GM18498 (cell line): ENCODE measurements around the gene CSGALNACT2.
A peak's percentile ranks its signal among the peaks of the same experiment; 100 is the strongest.
"Not testable (repeated sequence)": the region's sequence is repeated elsewhere in the genome, so short reads cannot be mapped to it uniquely, and the experiment has no call there.

ENCODE experiments used
- ATAC-seq: cut with Tn5 transposase; IDR thresholded peaks from one replicate; pipeline ENCODE4 v1.9.1; 2021; ENCODE audit warnings: mild to moderate bottlenecking, moderate library complexity; ENCODE audit not compliant: unreplicated experiment

Gene CSGALNACT2

DNA sequence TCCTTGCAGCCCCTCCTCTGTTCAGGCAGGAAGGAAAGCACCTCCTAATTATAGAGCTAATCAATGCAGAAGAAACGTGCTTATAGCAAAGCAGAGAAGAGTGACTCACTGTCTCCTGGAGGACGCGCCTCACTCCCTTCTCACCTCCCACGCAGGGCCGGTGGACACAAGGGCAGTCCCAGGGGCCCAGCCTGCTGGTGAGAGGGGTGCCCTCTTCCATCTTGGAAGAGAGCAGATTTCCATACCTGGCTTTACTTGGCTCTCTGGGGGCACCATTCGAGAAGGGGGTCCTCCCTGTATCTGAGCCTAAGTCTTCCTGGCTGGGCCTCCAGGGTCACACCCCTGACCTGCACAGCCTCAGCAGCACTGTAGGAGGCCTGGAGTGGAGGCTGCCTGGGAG is 72.8 kb downstream of the CSGALNACT2 start:
- ATAC-seq: no peak

DNA sequence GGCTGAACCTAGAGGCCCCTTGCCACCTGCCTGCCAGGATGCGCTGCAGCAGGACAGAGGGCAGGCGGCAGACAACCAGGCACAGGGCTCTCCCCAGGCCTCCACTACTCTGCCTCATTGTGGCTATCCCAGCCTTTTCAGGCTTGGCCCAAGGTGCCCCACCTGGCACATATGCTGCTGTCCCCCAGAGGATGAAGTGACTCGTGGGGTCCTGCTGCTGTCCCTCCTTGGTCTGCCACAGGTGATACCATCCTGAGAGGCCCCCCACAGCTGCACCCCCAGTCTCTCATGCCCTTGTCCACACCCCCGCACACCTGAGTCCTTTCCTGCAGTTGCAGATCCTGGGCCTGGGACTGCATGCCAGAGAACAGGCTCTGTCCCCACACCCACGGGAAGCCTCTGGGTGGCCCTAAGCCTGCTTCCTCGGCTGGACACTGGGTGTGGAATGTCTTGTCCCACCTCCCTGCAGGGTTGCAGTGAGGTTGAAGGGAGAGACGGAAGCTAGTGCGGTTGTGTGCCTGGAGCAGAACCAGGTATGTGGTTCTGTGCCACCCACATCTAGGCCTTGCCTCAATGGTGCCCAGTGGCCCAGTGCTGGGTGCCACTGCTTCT is 73.3 kb downstream of the CSGALNACT2 start:
- no peak for ATAC-seq

DNA sequence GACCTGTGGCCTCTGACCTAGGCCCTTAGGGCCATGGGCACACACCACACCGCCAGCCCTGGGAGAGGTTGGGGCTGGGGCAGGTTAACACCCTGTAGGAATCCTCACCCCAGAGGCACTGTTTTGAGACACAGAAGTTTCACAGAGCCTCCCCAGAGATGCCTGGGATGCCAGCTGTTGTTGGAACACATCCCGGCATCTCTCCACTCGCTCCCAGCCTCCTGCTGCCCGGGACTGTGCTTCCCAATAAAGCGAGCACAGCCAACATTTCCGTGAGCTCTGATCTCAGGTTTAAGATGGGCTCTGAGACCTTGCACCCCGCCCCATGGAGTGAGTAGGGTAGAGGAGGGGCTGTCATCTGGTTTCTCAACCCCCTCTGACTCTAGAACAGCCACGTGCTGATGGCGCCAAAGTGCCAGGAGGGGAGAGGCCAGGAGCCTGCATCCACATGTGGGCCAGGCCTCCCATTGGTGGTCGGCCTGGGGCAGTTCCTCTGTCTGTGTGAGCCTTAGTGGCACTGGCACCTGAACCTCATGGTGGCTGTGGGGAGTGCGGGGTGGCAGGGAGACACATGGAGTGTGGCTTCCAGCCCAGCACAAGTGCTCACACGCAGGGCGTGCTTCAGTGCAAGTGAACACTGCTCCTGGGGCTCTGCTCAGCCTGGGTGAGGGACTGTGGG is 73.9 kb downstream of the CSGALNACT2 start:
- no peak for ATAC-seq

DNA sequence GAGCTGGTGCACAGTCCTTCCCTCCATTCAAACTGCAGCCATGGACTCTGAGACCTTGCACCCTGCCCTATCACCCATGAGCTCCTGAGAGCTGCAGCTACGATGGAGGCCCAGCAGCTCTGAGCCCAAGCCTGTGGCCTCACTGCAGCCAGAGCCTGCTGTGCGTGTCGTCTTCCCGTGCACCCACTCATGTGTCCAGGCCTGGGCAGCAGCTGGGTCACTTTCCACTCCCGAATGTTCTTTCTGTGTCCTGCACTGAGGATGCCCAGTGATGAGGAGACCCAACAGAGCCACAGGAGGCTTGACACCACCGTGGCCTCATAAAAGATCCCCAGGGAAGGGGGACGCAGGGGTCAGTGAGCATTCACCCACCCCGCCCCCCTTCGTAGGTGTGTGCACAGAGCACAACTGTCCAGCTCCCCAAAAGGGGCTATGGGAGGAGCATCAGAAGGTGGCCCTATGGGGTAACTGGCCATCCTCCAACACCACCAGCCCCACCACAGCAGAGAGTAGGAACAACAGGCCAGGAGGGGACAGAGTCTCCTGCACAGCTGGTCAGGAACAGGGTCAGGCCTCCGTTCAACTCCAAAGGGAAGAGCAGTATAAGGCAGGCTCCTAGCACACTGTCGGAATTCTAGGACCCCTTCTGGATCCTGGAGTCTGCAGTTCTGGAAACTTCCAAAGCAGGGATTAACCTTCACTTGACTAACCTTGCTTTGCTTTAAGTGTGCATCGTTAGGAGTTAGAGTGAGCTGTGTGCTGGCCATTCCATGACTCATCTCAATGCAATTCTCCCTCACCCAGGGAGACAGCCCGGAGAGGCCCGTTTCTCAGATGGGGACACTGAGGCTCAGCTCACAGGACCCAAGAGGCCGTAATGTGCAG is 76.1 kb downstream of the CSGALNACT2 start:
- ATAC-seq: no peak

DNA sequence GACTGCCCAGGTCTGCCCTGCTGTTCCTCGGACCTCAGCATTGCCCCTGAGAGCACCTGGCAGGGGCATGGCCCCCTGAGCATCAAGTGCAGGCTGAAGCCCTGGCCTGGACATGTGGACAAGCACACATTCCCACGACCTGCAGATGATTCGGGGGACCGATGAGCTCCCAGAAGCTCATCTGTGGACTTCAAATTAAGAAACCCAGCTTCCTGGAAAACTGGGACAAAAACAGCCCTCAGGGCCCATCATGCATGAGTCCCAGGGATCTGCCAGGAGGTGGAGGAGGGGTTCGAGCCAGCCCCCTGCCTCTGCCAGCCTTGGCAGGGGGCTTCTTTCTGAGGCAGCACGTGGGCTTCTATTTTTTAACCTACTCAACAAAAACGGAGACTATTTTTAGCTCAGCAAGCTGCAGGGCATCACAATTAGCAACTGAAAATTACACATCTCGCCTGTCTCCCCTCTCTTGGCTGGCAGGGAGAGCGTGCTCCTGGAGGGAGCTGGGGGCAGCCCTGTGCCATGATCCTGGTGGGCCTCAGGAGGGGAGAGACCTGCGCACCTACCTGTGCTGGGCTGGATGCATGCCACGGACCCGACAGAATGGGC is 76.8 kb downstream of the CSGALNACT2 start:
- ATAC-seq: no peak

DNA sequence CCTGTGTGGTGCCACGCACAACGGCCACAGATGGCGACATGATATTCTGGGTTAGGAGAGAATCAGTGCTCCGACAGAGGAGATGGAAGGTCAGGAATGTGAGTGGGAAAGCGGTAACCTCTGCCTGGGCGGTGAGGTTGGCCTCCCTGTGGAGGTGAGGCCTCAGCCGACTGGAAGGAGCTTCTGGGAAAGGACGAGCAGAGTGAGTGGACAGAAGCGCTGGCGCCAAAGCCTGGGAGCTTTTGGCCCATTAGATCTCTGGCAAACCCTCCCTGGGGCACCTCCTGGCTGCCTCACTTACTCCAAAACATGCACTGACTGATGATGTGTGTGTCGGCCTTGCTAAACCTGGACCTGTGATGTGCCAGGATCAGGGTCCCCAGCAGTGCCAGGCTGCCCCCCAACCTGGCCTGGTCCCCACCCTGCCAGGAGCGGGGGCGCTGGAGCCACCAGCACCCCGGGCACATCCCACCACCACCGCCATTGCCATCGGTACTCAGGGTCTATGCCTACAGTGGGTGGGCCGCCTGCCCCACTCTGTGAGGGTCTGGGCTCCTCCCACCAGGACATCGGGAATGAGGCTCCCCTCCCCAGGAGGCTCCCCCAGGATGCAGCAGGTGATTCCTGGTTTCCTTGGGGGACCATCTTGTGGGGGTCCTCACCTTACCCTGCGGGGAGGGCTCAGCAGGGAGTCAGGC is 77.7 kb downstream of the CSGALNACT2 start:
- no peak for ATAC-seq

DNA sequence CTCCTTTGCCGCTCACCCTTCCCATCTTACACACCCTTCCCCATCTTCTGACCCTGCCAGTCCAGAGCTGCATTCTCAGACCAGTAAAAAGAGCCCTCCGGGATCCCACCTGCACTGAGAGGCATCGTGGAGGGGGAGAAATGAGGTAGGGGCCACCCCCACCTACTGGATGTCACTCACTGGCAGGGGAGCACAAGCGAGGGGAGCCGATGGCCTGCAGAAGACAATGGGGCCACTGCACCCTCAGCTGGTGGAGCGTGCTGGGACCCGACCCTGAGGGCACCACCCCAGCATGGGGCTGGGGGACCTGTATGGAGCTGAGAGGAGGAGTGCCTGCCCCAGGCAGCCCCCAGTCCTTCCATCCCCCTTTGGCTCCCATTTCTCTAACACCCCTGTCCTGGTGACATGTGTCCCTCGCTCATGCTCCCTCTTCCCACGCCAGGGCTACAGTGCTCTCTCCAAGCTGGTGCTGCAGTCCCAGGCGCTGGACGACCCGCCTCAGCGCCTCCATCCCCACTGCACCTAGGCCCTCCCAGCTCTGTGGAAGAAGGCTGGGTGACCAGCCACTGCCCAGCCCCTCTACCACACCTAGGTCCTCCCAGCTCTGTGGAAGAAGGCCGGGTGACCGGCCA is 78.8 kb downstream of the CSGALNACT2 start:
- ATAC-seq: no peak

DNA sequence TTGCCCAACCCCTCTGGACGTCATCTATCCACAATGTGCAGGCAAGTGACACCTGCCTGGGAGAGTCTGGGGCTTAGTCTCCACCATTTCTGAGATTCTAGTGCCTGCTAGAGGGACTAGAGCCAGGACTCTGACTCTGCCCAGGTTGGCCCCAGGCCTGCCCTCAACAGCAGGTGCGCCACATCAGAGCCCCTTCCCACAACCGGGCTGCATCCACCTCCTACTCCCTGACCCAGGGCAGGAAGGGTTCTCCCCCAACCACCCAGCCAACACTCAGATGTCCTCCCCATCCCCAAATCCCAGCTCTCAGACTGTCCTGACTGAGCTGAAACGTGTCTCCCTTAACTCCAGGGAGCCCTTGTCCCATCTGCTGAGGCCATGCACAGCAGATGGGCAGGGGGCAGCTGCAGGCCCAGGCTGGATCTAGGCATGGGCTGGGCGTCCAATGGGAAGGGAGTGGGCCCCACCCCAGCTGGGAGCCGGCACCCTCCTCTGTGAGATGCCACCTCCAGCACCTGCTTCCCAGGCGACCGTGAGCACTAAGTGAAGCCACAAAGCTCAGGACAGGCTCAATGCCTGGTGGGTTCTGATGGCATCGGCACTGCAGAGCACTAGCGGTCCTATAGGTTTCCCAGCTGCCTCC is 79.4 kb downstream of the CSGALNACT2 start:
- no peak for ATAC-seq

DNA sequence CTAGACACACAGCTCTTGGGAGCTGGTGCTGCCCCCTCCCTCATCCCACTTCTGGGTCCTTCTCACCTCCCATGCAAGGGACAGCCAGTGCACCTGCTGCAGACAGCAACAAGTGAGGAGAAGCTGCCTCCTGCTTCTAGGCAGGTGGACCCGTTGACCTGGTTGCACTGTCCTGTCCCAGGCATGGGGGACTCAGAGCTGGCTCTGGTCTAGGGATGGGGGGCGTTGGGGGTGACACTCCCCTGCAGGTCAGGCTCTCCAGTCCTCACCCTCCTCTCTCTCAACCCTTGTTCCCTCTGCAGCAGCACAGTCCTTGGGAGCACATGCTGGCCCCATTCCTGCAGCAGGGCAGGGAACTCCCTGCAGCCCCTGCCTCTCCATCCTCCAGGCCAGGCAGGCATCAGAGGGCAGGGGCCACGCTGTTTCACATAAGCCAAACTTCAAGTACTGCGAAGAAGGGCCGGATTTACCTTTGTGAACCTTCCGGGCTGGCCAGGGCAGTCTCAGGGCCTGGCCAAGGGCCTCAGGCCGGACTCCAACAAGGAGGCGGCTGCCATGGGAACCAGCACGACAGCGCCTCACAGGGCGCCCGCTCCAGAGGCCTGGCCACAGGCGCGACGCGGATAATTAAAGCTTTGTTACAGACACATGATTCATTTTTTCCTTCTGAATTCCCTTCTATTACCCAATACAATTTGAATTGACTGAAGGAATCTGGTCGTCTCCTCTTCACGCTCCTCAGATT is 80.1 kb downstream of the CSGALNACT2 start:
- no peak for ATAC-seq

DNA sequence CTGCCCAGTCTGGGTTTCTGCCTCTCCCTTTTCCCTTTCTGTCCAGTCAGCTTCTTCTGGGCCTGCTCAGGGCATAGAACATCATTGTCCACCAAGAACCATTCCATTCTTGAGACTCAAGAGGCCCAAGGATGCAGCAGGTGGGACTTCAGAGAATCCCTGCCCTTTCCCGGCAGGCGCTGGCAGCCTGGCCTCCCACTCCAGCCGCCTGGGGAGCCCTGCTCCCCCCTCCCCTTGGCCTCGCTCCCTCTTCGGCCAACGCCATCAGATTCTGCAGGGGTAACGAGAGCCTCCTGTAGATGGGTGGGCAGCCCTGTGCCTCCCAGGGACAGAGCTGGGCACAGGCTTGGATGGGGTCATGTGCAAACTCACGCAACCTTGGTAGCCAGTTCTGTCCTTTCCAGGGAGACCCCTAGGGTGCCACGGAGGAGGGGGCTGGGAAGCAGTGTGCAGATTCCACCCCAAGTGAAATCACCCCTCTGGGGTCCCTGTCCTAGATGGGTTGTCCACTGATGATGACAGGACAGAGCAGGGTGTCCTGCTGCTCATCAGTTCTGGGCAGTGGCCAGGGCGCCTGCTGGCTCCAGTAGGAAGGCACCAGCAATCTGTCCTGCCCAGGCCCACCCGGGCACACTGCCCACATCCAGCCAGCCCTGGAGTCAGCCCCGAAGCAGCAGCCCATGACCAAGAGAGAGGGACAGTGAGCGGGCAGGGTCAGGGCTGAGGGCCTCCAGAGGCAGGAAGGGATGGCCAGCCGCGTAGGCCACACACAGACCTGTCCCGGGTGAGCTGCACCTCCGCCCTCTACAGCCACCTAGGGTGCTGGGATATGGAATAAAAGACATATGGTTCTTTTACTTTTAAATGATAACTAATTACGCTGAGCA is 80.9 kb downstream of the CSGALNACT2 start:
- no peak for ATAC-seq

DNA sequence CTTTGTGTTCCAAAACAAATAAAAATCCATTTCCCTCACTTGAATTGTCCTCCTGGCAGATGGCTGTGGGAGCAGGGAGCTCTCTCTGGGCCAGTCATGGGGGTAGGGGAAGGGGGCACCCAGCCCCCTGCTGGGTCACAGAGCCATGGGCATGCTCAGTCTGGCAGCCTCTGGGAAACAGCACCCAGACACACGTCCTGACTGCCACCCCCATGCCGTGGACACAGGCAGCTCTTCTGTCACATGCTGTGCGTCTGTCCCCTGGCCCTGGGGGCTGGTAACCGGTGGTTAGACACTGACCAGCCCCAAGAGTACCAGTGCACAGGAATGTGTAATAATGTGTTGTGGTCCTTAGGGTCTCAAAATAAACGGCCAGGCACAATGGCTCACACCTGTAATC is 81.6 kb downstream of the CSGALNACT2 start:
- no peak for ATAC-seq

DNA sequence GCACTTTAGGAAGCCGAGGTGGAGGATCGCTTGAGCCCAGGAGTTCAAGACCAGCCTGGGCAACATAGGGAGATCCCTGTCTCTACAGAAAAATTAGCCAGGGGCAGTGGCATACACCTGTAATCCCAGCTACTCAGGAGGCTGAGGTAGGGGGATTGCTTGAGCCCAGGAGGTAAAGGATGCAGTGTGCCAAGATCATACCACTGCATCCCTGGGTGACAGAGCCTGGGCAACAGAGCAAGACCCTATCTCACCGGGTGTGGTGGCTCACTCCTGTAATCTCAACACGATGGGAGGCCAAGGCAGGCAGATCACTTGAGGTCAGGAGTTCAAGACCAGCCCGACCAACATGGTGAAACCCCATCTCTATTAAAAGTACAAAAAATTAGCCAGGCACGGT is 82.0 kb downstream of the CSGALNACT2 start:
- not testable (repeated sequence) for ATAC-seq

DNA sequence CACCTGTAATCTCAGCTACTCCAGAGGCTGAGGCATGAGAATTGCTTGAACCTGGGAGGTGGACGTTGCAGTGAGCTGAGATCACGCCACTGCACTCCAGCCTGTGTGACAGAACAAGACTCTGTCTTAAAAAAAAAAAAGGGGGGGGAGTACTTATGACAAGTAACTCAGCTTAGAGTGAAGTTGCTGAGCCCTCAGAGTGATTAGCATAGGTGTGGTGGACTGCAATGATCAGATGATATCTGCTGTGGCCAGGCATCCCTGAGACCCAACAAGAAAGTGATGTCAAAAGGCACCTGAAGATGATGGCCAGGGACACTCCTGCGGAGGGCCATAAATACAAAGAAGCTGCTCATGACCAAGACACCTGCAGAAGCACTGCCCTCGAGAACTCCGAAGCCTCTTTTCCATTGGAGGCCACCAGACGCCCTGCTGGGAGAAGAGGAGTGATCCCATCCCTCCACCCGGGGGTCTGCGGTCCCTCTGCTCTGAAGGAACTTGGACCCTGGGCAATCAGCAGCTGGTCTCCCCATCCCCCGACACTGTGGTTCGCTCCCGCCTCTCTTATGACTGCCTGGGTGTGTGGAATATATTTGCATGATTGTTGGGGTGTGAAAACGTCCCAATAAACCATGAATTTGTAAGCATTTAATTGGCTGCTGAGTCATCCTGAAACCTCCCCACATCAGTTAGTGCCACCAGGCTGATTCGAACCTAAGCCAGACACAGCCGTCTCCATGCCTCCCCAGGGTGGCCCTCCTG is 82.6 kb downstream of the CSGALNACT2 start:
- peak; percentile 42 for ATAC-seq

DNA sequence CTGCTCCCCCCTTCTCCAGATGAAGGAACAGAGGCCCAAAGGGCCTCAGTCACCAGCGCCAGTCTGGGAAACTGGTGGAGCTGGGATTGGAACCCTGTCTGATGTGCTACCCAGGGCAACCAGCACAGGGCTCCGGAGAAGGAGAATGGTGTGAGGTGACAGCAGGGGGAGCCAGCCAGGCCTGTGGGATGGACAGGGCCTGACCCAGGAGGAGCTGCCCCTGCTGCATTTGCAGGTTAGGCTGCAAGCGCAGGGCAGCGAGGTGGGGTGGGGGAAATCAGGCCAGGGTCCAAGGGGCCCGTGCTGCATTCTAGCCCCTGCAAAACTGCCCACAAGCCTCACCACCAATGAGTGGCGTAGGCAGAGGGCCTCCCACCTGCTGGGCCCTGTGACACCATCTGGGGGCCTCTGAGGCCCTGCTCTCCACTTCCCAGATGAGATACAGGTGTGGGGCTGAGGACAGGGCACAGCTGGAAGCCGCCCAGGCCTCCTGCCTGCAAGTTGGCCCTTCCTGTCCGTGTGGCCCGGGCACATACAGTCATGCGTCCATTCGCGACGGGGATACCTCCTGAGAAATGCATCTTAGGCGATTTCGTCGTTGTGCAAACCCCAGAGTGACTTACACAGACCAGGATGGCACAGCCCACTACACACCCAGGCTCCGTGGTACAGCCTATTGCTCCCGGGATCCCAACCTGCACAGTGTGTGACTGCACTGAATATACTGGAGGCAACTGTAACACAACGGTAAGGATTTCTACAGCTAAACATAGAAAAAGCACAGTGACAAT is 83.4 kb downstream of the CSGALNACT2 start:
- ATAC-seq: no peak

DNA sequence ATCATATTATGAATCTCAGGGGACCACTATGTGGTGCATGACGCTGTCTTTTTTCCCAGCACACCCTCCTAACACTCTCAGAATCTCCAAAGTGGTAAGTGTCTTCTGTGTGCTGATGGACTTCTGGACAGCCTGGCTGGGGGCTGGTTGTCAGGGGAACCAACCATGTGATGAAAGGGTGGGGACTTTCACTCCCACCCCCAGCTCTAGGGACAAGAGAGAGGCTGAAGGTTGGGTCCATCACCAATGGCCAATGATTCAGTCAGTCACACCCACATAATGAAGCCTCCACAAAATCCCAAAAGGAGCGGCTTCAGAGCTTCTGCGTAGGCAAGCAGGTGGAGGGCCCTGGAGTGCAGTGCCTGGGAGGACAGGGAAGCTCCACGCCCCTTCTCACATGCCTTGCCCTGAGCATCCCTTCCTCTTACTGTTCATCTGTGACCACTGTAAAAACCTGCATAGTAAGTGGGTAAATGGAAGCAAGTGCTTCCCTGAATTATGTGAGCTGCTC is 84.0 kb downstream of the CSGALNACT2 start:
- no peak for ATAC-seq

DNA sequence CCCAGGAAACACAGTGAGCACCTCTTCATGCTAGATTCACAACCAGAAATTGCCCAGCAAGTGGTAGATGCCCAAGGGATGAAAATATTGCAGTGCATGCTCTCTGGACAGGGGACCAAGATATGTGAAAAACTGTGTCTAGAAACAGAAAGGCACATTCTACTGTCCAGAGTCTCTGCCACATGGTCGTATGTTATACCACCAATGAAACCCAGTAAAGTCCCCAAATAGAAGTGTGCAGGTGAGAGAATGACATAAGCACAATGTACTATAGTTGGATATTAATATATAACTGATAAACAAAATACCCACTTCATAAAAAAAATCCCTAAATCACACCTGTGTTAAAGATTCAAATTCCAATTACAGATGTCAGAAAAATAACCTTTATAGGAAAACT is 84.8 kb downstream of the CSGALNACT2 start:
- ATAC-seq: no peak
